Inflammatory macrophage (primary cell): Measurements from ENCODE around the gene LIN52.
"Not testable (repeated sequence)": the region's sequence is repeated elsewhere in the genome, so short reads cannot be mapped to it uniquely, and the experiment has no call there.

Source experiments
- DNase-seq, 2 donors: peaks; one replicate each; pipeline ENCODE4 v3.0.0-alpha.2; 2020 to 2022

The LIN52 gene

GRCh38 chr14:74109369-74109768 lies 24.6 kb downstream of the LIN52 start:
- no peak for DNase-seq

GRCh38 chr14:74111395-74112216 lies 26.9 kb downstream of the LIN52 start:
- peak; percentile 66 to 76 for DNase-seq

DNA sequence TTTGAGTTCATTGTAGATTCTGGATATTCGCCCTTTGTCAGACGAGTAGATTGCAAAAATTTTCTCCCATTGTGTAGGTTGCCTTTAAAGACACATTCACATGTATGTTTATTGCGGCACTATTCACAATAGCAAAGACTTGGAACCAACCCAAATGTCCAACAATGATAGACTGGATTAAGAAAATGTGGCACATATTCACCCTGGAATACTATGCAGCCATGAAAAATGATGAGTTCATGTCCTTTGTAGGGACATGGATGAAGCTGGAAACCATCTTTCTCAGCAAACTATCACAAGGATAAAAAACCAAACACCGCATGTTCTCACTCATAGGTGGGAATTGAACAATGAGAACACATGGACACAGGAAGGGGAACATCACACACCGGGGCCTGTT lies 40.7 kb downstream of the LIN52 start:
- not testable (repeated sequence) for DNase-seq

- no peak for DNase-seq
Measured at GRCh38 chr14:74126315-74127013, 41.7 kb downstream of the LIN52 start.

DNA sequence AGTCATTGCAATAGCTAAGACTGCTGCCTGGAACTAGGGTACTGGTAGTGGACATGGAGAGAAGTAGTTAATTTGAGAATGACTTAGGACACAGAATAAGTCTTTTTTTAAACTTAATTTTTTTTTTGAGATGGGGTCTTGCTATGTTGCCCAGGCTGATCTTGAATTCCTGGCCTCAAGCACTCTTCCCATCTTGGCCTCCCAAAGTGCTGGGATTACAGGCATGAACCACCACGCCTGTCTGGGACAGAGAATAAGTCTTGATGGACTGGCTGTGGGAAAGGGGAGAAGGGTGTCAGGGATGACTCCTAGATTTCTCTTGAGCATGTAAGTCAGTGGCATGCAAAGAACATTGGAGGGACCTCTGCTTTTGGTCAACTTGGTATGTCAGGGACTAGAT lies 42.9 kb downstream of the LIN52 start:
- DNase-seq, result no peak

DNA sequence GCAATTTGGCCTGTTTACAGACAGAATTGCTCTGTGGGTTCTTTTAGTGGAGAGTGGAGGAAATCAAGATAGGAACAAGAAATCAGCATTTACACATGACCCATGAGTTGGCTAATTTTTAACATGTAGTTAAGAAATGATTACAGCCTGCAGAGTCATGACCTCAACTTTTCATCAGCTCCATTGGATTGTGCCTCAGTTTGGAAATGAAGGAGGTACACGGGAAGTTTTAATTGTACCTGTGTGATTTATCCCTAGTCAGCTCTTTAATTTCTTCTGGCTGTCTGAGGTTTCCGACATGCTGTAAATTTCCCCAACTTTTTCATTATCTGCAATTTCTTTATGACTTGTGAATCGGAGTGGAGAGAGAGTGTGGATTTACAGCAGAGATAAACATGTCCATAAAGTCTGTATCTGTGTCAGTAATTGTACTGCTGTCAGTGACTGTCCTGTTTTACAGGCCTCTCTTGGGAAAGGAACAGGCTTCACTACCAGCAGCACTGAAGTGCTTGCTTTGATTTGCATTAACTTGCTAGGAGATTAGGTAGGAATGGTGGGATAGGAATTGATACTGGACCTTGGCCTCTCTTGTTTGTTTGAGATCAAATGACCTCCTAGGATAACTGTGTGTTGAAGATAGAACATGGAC lies 49.2 kb downstream of the LIN52 start:
- peak; percentile 23 to 59 for DNase-seq

- DNase-seq, result no peak
Measured at GRCh38 chr14:74134484-74134883, 49.7 kb downstream of the LIN52 start.

DNA sequence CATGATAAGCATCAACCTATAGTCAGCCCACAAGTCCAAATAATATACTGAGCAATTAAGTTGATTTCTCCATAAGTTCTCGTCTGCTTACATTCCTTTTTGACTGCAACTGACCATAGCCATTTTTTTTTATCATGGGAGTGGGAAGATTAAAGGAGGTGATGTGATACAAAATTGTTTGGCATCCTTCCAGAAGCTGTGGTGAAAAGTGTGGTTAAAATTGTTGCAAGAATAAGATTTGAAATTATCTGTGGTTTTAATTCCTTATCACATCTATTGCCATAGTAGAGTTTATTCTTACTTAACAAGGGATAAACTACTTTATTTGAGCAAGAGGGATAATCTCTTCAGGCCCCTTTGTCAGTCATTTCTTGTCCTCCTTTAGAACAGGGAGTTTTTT lies 50.7 kb downstream of the LIN52 start:
- peak; percentile 26 to 47 for DNase-seq

- peak; percentile 56 to 66 for DNase-seq
Measured at GRCh38 chr14:74140374-74140850, 55.7 kb downstream of the LIN52 start.

GRCh38 chr14:74141703-74142102 lies 56.9 kb downstream of the LIN52 start:
- DNase-seq, result peak; percentile 47 to 64

DNA sequence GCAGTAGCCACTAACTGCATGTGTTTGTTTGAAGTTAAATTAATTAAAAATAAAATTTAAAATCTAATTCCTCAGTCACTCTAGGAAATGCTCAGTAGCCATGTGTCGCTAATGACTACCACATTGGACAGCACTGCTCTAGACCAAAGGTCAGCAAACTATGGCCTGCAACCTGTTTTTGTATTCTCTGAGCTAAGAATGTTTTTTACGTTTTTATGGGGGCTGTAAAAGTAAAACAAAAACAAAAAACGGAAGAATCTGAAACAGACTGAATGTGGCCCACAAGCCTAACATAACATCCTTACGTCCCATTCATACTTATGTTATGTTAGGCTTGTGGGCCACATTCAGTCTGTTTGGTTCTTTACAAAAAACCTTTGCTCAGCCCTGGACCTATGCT lies 57.8 kb downstream of the LIN52 start:
- DNase-seq, result no peak

DNA sequence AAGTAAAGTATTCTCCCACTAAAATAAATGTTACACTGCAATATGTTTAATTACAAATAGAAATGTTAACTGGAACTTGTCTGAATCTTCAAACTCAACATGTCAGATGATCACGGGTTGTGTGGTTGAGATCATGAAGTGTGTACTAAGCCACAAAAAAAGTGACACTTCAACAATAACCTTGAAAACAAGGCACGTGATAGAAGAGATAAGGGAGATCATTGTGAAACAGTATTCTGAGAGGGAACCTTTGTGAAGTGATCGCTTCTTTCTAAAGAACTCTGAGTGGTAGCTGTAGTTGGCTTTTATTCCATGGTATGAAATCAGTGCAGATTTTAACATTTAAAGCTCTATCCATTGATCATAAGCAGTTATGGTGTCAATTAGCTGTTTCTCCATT lies 60.0 kb downstream of the LIN52 start:
- DNase-seq, result no peak

DNA sequence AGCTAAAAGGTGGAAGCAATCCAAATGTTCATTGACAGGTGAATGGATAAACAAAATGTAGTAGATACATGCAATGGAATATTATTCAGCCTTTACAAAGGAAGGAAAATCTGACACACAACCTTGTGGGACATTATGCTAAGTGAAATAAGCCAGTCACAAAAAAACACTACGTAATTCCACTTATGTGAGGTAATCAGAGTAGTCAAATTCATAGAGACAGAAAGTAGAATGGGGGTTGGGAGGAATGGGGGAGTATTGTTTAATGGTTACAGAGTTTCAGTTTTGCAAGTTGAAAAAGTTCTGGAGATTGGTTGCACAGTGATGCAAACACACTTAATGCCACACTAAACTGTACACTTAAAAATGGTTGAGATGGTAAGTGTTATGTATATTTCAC lies 62.8 kb downstream of the LIN52 start:
- no peak for DNase-seq

GRCh38 chr14:74148705-74149104 lies 63.9 kb downstream of the LIN52 start:
- no peak for DNase-seq

DNA sequence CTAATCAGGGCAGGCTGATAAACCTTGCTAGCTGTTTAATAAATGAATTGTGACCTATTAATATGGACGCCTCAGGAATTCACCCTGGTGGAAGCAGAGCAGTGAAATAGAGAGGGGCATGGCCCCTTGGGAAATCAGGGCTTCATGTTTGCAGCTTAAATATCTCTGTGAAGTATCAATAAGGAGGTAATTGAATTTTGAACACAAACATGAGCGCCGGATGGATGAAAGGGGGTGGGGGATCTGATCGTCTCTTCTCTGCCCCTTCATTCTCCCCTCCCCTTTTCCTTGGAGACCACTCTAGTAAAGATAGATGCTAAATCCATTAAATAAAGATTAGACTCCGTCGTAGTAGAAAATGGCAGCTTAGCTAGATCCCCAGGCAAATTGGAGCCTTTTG lies 70.5 kb downstream of the LIN52 start:
- DNase-seq, result no peak

GRCh38 chr14:74155749-74156148 lies 71.0 kb downstream of the LIN52 start:
- no peak for DNase-seq

DNA sequence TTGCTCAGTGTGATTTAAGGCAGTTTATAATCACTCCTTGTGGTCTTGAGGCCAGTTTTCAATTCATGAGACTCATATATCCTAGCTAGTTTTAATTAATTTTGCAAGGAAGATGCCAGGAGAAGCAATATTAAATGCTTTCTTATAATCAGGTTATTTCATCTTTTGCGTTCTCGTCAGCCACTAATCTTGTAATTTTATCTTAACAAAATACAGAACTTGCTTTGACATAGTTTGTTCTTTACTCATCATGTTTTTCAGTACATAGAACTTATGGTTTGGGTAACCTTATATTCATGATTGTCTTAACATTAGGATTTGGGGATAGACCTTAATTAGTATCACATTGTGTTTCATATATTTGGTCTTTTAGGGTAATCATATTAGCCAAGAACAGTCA lies 76.0 kb downstream of the LIN52 start:
- no peak for DNase-seq

GRCh38 chr14:74161526-74162158 lies 76.9 kb downstream of the LIN52 start:
- no peak for DNase-seq

DNA sequence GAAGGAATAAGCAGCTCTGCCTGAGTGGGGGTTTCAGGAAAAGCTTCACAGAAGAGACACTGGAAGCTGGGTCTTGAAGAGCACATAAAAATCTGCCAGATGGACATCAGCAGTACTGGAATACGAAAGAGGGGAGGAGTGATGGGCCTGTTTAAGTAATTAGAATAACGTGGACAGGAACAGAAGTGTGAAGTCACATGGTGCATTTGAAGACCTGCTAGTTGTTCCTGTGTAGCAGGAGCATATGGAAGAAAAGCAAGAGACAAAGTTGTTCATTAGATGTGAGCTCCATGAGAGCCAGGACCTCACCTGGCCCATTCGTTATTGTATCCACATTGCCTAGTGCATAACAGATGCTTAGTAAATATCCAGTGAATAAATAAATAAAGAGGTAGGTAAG lies 85.2 kb downstream of the LIN52 start:
- no peak for DNase-seq

DNA sequence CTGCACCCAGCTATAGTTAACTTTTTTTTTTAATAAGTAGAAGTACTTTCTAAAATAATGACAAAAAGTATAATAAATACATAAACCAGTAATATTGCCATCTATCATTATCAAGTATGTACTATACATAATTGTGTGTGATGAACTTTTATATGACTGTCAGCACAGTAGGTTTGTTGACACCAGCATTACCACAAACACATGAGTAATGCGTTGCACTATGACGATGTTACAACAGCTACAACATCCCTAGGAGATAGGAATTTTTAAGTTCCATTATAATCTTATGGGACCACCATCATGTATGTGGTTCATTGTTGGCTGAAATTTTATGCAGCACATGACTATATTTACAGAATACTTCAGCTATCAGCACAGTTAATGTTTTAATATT lies 91.6 kb downstream of the LIN52 start:
- DNase-seq, result peak; percentile 44 to 58

GRCh38 chr14:74179856-74180255 lies 95.1 kb downstream of the LIN52 start:
- no peak for DNase-seq

DNA sequence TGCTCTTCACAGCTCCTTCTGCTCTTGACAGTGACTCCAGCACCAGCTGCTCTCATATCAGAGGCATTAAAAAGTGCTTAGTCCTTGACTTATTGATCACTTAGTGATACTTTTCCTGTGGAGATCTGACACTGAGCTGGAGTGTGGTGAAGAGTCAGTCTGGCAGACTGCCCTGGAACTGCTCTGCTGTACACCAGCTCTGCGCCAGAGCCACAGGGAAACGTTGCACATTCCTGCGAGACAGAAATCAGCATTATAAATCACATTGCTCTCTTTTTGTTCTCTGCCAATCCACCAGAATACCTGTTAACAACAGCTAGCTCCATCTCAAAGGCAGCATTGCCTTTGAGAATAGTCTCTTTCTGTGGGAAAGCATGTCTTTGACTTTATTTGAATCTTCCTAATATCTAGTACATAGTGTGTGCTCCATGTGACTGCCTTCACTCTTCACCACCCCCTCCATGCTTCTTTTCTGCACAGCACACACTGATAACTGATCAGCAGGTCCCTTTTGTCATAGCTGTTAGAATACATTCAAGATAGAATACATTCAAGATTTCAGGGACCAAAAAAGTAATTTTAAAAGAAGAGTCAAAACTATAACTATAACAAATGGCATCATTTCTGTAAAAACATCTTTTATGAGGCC lies 106.3 kb downstream of the LIN52 start:
- DNase-seq, result no peak
